ENCODE measurements around the gene GCK. TPM values are rescaled to one million over a fixed set of nuclear protein-coding genes. Genes with fewer than 3 reads are reported as not detected.

The GCK gene
- total RNA-seq, 1 donor from 2014 or later: 0.47 TPM

GRCh38 chr7:44217852-44218402 lies 28.7 kb upstream of the GCK start:
- H3K4me3 ChIP-seq: no peak overlapping the region
- no peak for ATAC-seq
- no peaks in the 10 kb centered on the region for H3K9me3 ChIP-seq
- H3K27me3 ChIP-seq (ENCODE audit: low read depth): no peaks in the 10 kb centered on the region
- H3K4me1 ChIP-seq: no peaks in the 10 kb centered on the region
- no peak for DNase-seq
- intact Hi-C loops (cut with DNase I): no loop called here
- no peak overlapping the region for H3K27ac ChIP-seq
- no peak for TF ChIP-seq CTCF (IDR thresholded peaks at IDR 0.05)
- peaks cover 13% of the 10 kb centered on the region for H3K36me3 ChIP-seq

- ATAC-seq: no peak
- Histone ChIP-seq H3K27ac (no peak overlapping the region), H3K4me1 (no peaks in the 10 kb centered on the region), H3K9me3 (no peaks in the 10 kb centered on the region), H3K4me3 (no peak overlapping the region), H3K36me3 (peaks cover 19% of the 10 kb centered on the region), H3K27me3 (ENCODE audit: low read depth) (no peaks in the 10 kb centered on the region)
- no peak for DNase-seq
- intact Hi-C loops (cut with DNase I): no loop called here
- no peak for TF ChIP-seq CTCF (IDR thresholded peaks at IDR 0.05)
These were observed 28.0 kb upstream of the GCK start for GRCh38 chr7:44217223-44217714.

- no peak for TF ChIP-seq CTCF (IDR thresholded peaks at IDR 0.05)
- no peak for ATAC-seq
- intact Hi-C loops (cut with DNase I): no loop called here
- H3K27me3 ChIP-seq (ENCODE audit: low read depth): no peaks in the 10 kb centered on the region
- peaks cover 25% of the 10 kb centered on the region for H3K36me3 ChIP-seq
- no peak overlapping the region for H3K27ac ChIP-seq
- no peaks in the 10 kb centered on the region for H3K4me1 ChIP-seq
- DNase-seq: no peak
- no peaks in the 10 kb centered on the region for H3K9me3 ChIP-seq
- no peak overlapping the region for H3K4me3 ChIP-seq
These were observed 27.4 kb upstream of the GCK start for GRCh38 chr7:44216521-44217222.

GRCh38 chr7:44216019-44216418 lies 26.8 kb upstream of the GCK start:
- no peak for DNase-seq
- H3K4me1 ChIP-seq: no peaks in the 10 kb centered on the region
- intact Hi-C loops (cut with DNase I): no loop called here

GRCh38 chr7:44215531-44215930 lies 26.3 kb upstream of the GCK start:
- intact Hi-C loops (cut with DNase I): no loop called here
- H3K9me3 ChIP-seq: no peaks in the 10 kb centered on the region
- H3K36me3 ChIP-seq: peaks cover 37% of the 10 kb centered on the region
- TF ChIP-seq CTCF (IDR thresholded peaks at IDR 0.05): no peak
- no peak for DNase-seq
- ATAC-seq: no peak
- H3K4me3 ChIP-seq: no peak overlapping the region
- H3K27ac ChIP-seq: no peak overlapping the region
- H3K27me3 ChIP-seq (ENCODE audit: low read depth): no peaks in the 10 kb centered on the region
- H3K4me1 ChIP-seq: no peaks in the 10 kb centered on the region

More at GRCh38 chr7:44216019-44216418, 26.8 kb upstream of the GCK start:
- TF ChIP-seq CTCF (IDR thresholded peaks at IDR 0.05): no peak
- Histone ChIP-seq H3K36me3 (peaks cover 32% of the 10 kb centered on the region), H3K27me3 (ENCODE audit: low read depth) (no peaks in the 10 kb centered on the region), H3K27ac (no peak overlapping the region), H3K4me3 (no peak overlapping the region), H3K9me3 (no peaks in the 10 kb centered on the region)
- no peak for ATAC-seq

Measured in lower lobe of right lung (tissue), 2 donors.